GM23248 (cell line): ENCODE data around the gene SLC25A33. TPM values are rescaled to one million over a fixed set of nuclear protein-coding genes. Genes with fewer than 3 reads are reported as not detected.

Source experiments
- DNase-seq: peaks from one replicate; pipeline ENCODE4 v3.0.0-alpha.2; 2015
- H2AFZ ChIP-seq: fragments of 200-600 bp; sonication (generic); 2 replicates; pipeline ENCODE4 v1.6.1; 2016; ENCODE audit warnings: antibody characterized with exemption
- H3F3A ChIP-seq: fragments of 200-600 bp; sonication (generic); 2 replicates; pipeline ENCODE4 v1.6.1; 2016; ENCODE audit warnings: mild to moderate bottlenecking, antibody characterized with exemption, mixed run types; ENCODE audit not compliant: insufficient read depth
- H3K27ac ChIP-seq: fragments of 200-600 bp; sonication (generic); 2 replicates; pipeline ENCODE4 v1.5.1; 2016; ENCODE audit warnings: mild to moderate bottlenecking
- H3K27me3 ChIP-seq: fragments of 200-600 bp; sonication (generic); replicated peaks from 2 replicates; pipeline ENCODE4 v1.6.1; 2016; ENCODE audit warnings: mild to moderate bottlenecking; ENCODE audit not compliant: insufficient read depth
- H3K36me3 ChIP-seq: fragments of 200-600 bp; sonication (generic); 2 replicates; pipeline ENCODE4 v1.6.1; 2016; ENCODE audit warnings: low read depth, mild to moderate bottlenecking
- H3K4me1 ChIP-seq: fragments of 200-600 bp; sonication (generic); 2 replicates; pipeline ENCODE4 v1.6.1; 2016; ENCODE audit warnings: mild to moderate bottlenecking; ENCODE audit not compliant: insufficient read depth
- H3K4me2 ChIP-seq: fragments of 200-600 bp; sonication (generic); one replicate; pipeline ENCODE4 v1.6.1; 2016; ENCODE audit warnings: mild to moderate bottlenecking; ENCODE audit not compliant: unreplicated experiment
- H3K4me3 ChIP-seq: fragments of 200-600 bp; sonication (generic); 2 replicates; pipeline ENCODE4 v1.5.1; 2016; ENCODE audit warnings: mild to moderate bottlenecking
- H3K79me2 ChIP-seq: fragments of 200-600 bp; sonication (generic); 2 replicates; pipeline ENCODE4 v1.6.1; 2016; ENCODE audit warnings: mild to moderate bottlenecking; ENCODE audit not compliant: insufficient read depth
- H3K9ac ChIP-seq: fragments of 200-600 bp; sonication (generic); 2 replicates; pipeline ENCODE4 v1.6.1; 2016; ENCODE audit warnings: mild to moderate bottlenecking
- H3K9me2 ChIP-seq: fragments of 200-600 bp; sonication (generic); 2 replicates; pipeline ENCODE4 v1.6.1; 2016; ENCODE audit warnings: mixed run types, mild to moderate bottlenecking, moderate library complexity; ENCODE audit not compliant: insufficient read depth
- H3K9me3 ChIP-seq: fragments of 200-600 bp; sonication (generic); one replicate; pipeline ENCODE4 v1.6.1; 2017; ENCODE audit warnings: low read depth
- H4K20me1 ChIP-seq: fragments of 200-600 bp; sonication (generic); 2 replicates; pipeline ENCODE4 v1.6.0; 2016; ENCODE audit not compliant: insufficient read depth
- EZH2 ChIP-seq: fragments of 200-600 bp; sonication (generic); IDR thresholded peaks from 2 replicates; pipeline ENCODE4 v1.6.1; 2018; ENCODE audit warnings: antibody characterized with exemption, mild to moderate bottlenecking; ENCODE audit not compliant: insufficient read depth, poor library complexity, severe bottlenecking
- EZH2phosphoT487 ChIP-seq: fragments of 200-600 bp; sonication (generic); IDR thresholded peaks from 2 replicates; pipeline ENCODE4 v1.6.1; 2018; ENCODE audit warnings: antibody characterized with exemption, moderate library complexity, mild to moderate bottlenecking, low read depth; ENCODE audit not compliant: insufficient read depth
- WGBS, 2 experiments: methylation state at CpG; one replicate each; pipeline ENCODE4 v1.1.6; 2015 to 2017; ENCODE audit warnings: low lambda C conversion rate in 2 of 2, low coverage in 1 of 2; ENCODE audit errors: missing lambda C conversion rate in 2 of 2; 5-methylcytosine and 5-hydroxymethylcytosine counted together
- in situ Hi-C: fragments of 300-500 bp; cut with MboI; formaldehyde crosslinking; loops from 2 replicates; pipeline ENCODE4 v1.15.0; 2020
- polyA plus RNA-seq: library from polyadenylated mRNA; unstranded; fragments of >200 nt; fragmentation: Nextera tagmentation; extraction: Ambion mirVana; gene quantifications from 2 replicates; pipeline ENCODE4 v1.2.1, GENCODE V29; 2016
- total RNA-seq: library from RNA; depleted of rRNA; stranded (reverse); fragments of >200 nt; shearing (Covaris generic); gene quantifications from 2 replicates; pipeline ENCODE4 v1.2.3, GENCODE V29; 2014

Gene SLC25A33
- total and polyA plus RNA-seq, 2 experiments from 2014 or later, result 4.2 to 5.8 TPM

DNA sequence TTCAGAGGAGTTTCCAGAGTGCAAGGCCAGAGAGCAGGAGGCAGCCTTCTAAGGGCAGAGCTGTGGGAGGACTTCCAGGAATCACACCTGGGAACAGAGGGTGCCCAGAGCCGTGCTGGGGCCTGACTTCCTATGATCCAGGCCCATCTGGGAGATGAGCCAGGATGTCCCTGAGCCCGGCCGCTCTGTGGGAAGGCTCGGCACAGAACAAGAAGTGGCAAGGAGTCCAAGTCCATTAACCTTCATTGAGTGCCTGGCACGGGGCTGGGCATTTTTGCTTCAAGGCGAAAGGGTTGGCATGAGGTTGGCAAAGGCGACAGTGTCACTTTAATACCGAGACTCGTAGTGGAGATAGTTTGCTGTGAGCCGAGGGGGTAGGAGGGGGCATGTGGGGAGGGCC lies 67.7 kb downstream of the SLC25A33 start:
- TF ChIP-seq EZH2, result no peak
- TF ChIP-seq EZH2phosphoT487, result no peak
- in situ Hi-C loops, result no loop called here
- H3K27me3 ChIP-seq, result no peaks in the 10 kb centered on the region
- no peaks in the 10 kb centered on the region for H3K79me2 ChIP-seq
- no peak overlapping the region for H2AFZ ChIP-seq
- no peak overlapping the region for H3K27ac ChIP-seq
- no peak overlapping the region for H3K4me2 ChIP-seq
- H3K4me1 ChIP-seq, result no peaks in the 10 kb centered on the region
- no peaks in the 10 kb centered on the region for H3K9me3 ChIP-seq
- H3K36me3 ChIP-seq, result no peaks in the 10 kb centered on the region
- WGBS, 2 experiments, result 82 to 86% methylated on average over 8 to 10 of the region's 10 CpGs
- no peak overlapping the region for H3K4me3 ChIP-seq
- no peaks in the 10 kb centered on the region for H4K20me1 ChIP-seq
- H3F3A ChIP-seq, result no peaks in the 10 kb centered on the region
- H3K9ac ChIP-seq, result no peak overlapping the region
- H3K9me2 ChIP-seq, result no peaks in the 10 kb centered on the region
- no peak for DNase-seq

DNA sequence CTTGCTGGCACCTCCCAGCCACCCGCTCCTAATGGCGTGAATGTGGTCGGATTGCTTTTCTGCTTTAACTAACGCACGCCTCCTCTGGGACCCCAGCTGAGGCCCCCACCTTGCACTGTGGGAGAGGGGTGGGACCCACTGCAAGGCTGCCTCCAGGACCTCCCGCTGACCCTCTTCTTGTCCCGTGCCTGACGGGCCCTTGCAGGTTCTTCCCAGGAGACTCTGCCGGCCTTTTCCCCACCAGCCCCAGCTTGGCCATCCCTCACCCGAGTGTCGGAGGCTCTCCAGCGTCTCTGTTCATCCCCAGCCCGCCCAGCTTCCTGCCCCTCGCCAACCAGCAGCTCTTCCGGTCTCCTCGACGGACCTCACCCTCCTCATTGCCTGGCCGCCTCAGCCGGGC lies 68.1 kb downstream of the SLC25A33 start:
- H3K9me2 ChIP-seq, result no peaks in the 10 kb centered on the region
- WGBS, 2 experiments, result 90% methylated on average over 12 to 19 of the region's 19 CpGs
- no peaks in the 10 kb centered on the region for H3F3A ChIP-seq
- no peak for TF ChIP-seq EZH2
- no peak for TF ChIP-seq EZH2phosphoT487
- no peaks in the 10 kb centered on the region for H3K79me2 ChIP-seq
- no peak overlapping the region for H3K4me2 ChIP-seq
- in situ Hi-C loops, result no loop called here
- H3K9ac ChIP-seq, result no peak overlapping the region
- no peaks in the 10 kb centered on the region for H3K9me3 ChIP-seq
- no peak overlapping the region for H3K4me3 ChIP-seq
- H3K4me1 ChIP-seq, result no peaks in the 10 kb centered on the region
- H3K27ac ChIP-seq, result no peak overlapping the region
- no peaks in the 10 kb centered on the region for H3K27me3 ChIP-seq
- H2AFZ ChIP-seq, result no peak overlapping the region
- no peaks in the 10 kb centered on the region for H3K36me3 ChIP-seq
- DNase-seq, result no peak
- H4K20me1 ChIP-seq, result no peaks in the 10 kb centered on the region

DNA sequence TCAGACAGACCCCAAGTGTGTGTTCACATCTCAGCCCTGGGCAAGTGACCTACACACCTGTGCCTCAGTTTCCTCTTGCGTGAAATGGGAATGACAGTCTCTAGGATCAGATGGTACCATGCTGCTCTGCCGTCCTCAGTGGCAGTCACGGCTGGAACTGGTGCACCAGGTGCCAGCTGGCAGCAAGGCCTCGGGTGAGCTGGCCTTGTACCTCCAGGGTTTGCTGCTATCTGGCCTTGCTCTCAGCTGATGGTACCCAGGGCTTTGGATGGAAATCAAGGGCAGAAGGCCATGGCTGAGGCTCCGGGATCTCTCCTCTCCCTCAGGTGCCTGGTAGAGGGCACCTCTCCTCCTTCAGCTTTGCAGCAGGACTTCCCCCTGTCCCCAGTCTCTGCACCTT lies 70.7 kb downstream of the SLC25A33 start:
- no peak for TF ChIP-seq EZH2phosphoT487
- no peak for TF ChIP-seq EZH2
- Histone ChIP-seq H3K4me2 (no peak overlapping the region), H3K36me3 (no peaks in the 10 kb centered on the region), H3K9ac (no peak overlapping the region), H3K9me3 (no peaks in the 10 kb centered on the region), H3K79me2 (no peaks in the 10 kb centered on the region), H3K4me3 (no peak overlapping the region), H3F3A (no peaks in the 10 kb centered on the region), H4K20me1 (no peaks in the 10 kb centered on the region), H3K9me2 (no peaks in the 10 kb centered on the region), H2AFZ (no peak overlapping the region), H3K4me1 (no peaks in the 10 kb centered on the region), H3K27me3 (no peaks in the 10 kb centered on the region), H3K27ac (no peak overlapping the region)
- in situ Hi-C loops, result no loop called here
- 87 to 89% methylated on average over 5 of the region's 5 CpGs for WGBS, 2 experiments
- DNase-seq, result no peak

DNA sequence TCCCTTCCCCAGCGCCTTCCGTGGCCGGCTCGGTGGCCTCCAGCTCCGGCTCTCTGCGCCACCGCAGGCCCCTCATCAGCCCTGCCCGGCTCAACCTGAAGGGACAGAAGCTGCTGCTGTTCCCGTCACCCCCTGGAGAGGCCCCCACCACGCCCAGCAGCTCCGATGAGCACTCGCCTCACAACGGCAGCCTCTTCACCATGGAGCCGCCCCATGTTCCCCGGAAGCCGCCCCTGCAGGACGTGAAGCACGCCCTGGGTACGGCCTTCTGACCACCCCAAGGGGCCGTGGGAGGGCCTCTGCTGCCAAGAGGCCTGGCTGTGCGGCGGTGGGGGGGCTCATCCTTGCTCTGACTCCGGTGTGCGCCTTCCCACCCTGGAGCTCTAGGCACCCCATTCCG lies 71.3 kb downstream of the SLC25A33 start:
- Histone ChIP-seq H3K4me3 (no peak overlapping the region), H3K4me2 (no peak overlapping the region), H3K4me1 (no peaks in the 10 kb centered on the region), H2AFZ (no peak overlapping the region), H3K9me2 (no peaks in the 10 kb centered on the region), H3K27me3 (no peaks in the 10 kb centered on the region), H4K20me1 (no peaks in the 10 kb centered on the region), H3K36me3 (no peaks in the 10 kb centered on the region), H3K79me2 (no peaks in the 10 kb centered on the region), H3F3A (no peaks in the 10 kb centered on the region), H3K27ac (no peak overlapping the region), H3K9ac (no peak overlapping the region), H3K9me3 (no peaks in the 10 kb centered on the region)
- WGBS, 2 experiments, result 88 to 92% methylated on average over 22 to 25 of the region's 25 CpGs
- DNase-seq, result no peak
- TF ChIP-seq EZH2phosphoT487 (no peak), EZH2 (no peak)
- in situ Hi-C loops, result no loop called here

DNA sequence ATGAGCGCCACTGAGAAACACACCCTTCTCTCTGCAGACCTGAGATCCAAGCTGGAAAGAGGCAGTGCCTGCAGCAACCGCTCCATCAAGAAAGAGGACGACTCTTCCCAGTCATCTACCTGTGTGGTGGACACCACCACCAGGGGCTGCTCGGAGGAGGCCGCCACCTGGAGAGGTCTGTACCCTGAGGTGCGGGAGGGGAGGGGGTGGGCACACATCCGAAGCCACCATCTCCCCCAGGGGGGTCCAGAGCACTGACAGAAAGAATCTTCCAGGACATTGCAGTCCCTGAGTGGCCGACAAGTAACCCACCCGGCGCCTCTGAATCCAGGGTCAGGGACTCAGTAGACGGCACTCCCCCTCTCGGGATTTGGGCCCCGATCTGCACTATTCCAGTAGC lies 72.5 kb downstream of the SLC25A33 start:
- no peak overlapping the region for H3K27ac ChIP-seq
- in situ Hi-C loops, result no loop called here
- H3K9me3 ChIP-seq, result no peaks in the 10 kb centered on the region
- TF ChIP-seq EZH2phosphoT487 (no peak), EZH2 (no peak)
- H2AFZ ChIP-seq, result no peak overlapping the region
- H3K36me3 ChIP-seq, result no peaks in the 10 kb centered on the region
- H3K4me2 ChIP-seq, result no peak overlapping the region
- no peak for DNase-seq
- H3K27me3 ChIP-seq, result no peaks in the 10 kb centered on the region
- WGBS, 2 experiments, result 85 to 86% methylated on average over 12 to 13 of the region's 13 CpGs
- no peaks in the 10 kb centered on the region for H3K9me2 ChIP-seq
- H3K9ac ChIP-seq, result no peak overlapping the region
- H3F3A ChIP-seq, result no peaks in the 10 kb centered on the region
- no peak overlapping the region for H3K4me3 ChIP-seq
- no peaks in the 10 kb centered on the region for H3K79me2 ChIP-seq
- H3K4me1 ChIP-seq, result no peaks in the 10 kb centered on the region
- no peaks in the 10 kb centered on the region for H4K20me1 ChIP-seq
